Mammary epithelial cell (primary cell): ENCODE data around the gene RLN2.
"Not testable (repeated sequence)": the region's sequence is repeated elsewhere in the genome, so short reads cannot be mapped to it uniquely, and the experiment has no call there.

ENCODE experiments used
- CTCF ChIP-seq, 2 donors: IDR thresholded peaks in 1 of 2; conservative IDR thresholded peaks in 1 of 2; 2 replicates each; pipeline ENCODE4 v1.5.1; 2011 to 2012; ENCODE audit warnings: inconsistent platforms in 2 of 2, low read length in 2 of 2, mild to moderate bottlenecking in 2 of 2, control low read depth in 1 of 2, low read depth in 1 of 2; ENCODE audit not compliant: insufficient read depth in 1 of 2; ENCODE audit errors: extremely low read depth in 1 of 2
- EZH2 ChIP-seq: IDR thresholded peaks from 2 replicates; pipeline ENCODE4 v1.6.1; 2012; ENCODE audit warnings: low read length, inconsistent platforms, borderline replicate concordance

GRCh38 chr9:5338992-5339981 lies 34.8 kb upstream of the RLN2 start, which contains the start of gene RLN1:
- TF ChIP-seq CTCF (conservative IDR thresholded peaks at IDR 0.05 in 1 of 2, IDR thresholded peaks at IDR 0.05 in 1 of 2; ENCODE audit: extremely low read depth in 1 of 2, insufficient read depth in 1 of 2, low read depth in 1 of 2, low read length in 2 of 2); EZH2: not testable (repeated sequence)
